HepG2 (cell line): ENCODE data around the gene GUCY2C. TPM values are rescaled to one million over a fixed set of nuclear protein-coding genes. Genes with fewer than 3 reads are reported as not detected.

Source experiments
- ATAC-seq: fragments of 200-7000 bp; cut with Tn5 transposase; 3 replicates; pipeline ENCODE4 v1.9.1; 2020; ENCODE audit warnings: mild to moderate bottlenecking, moderate library complexity
- BruUV-seq: library from RNA; stranded (reverse); fragments of 400-500 nt; replicated peaks from 2 replicates; lab custom pipeline; 2021; lab: Mats Ljungman, UMichigan
- CTCF ChIA-PET: fragments of 300-600 bp; formaldehyde crosslinking; extraction: SDS; loops from one replicate; lab custom pipeline; 2021; ENCODE audit warnings: low total read pairs, inconsistent platforms, low intra/inter-chr PET ratio; lab: Yijun Ruan, JAX
- POLR2A ChIA-PET: fragments of 350-600 bp; sonication (Branson Sonifier 250); formaldehyde crosslinking; loops from one replicate; lab custom pipeline; 2020; ENCODE audit warnings: antibody characterized with exemption, inconsistent platforms; lab: Yijun Ruan, JAX
- DNase-seq: peaks from one replicate; pipeline ENCODE4 v3.0.0-alpha.2; 2015; ENCODE audit warnings: low spot score
- FAIRE-seq: peaks from 3 replicates; lab custom pipeline; 2011; peaks lifted over from hg19 to GRCh38; lab: Jason Lieb, UNC
- H2AFZ ChIP-seq: one replicate; pipeline ENCODE4 v1.6.1; 2011; ENCODE audit warnings: low read length, inconsistent platforms
- H3K27ac ChIP-seq: fragments of 300-600 bp; 3 replicates; pipeline ENCODE4 v1.8.0; 2011; ENCODE audit warnings: mixed run types, mild to moderate bottlenecking, mixed read lengths, low read length, inconsistent platforms; ENCODE audit not compliant: insufficient read depth; ENCODE audit errors: extremely low read length
- H3K27me3 ChIP-seq, 2 experiments: fragments of 200-600 bp in 1 of 2; 2 replicates in 1 of 2; 3 replicates in 1 of 2; pipeline versions ENCODE4 v1.6.0 to v1.8.0; 2011; ENCODE audit warnings: low read length in 2 of 2, mild to moderate bottlenecking in 2 of 2, moderate library complexity in 2 of 2, inconsistent platforms in 1 of 2; ENCODE audit not compliant: insufficient read depth in 2 of 2, control insufficient read depth in 1 of 2
- H3K36me3 ChIP-seq, 2 experiments: fragments of 200-600 bp in 1 of 2; replicated peaks in 1 of 2; 2 replicates in 1 of 2; 3 replicates in 1 of 2; pipeline versions ENCODE4 v1.5.1 to v1.8.0; 2011; ENCODE audit warnings: low read length in 2 of 2, inconsistent platforms in 1 of 2; ENCODE audit not compliant: insufficient read depth in 2 of 2, control insufficient read depth in 1 of 2
- H3K4me1 ChIP-seq: 2 replicates; pipeline ENCODE4 v1.5.1; 2012; ENCODE audit warnings: low read length, inconsistent platforms; ENCODE audit not compliant: insufficient read depth
- H3K4me2 ChIP-seq: 2 replicates; pipeline ENCODE4 v1.6.0; 2011; ENCODE audit warnings: low read depth, low read length, inconsistent platforms
- H3K4me3 ChIP-seq, 3 experiments: fragments of 200-600 bp in 1 of 3; sonication (generic), shearing (Covaris generic) in 1 of 3; replicated peaks in 1 of 3; 2 replicates each; pipeline ENCODE4 v1.5.1; 2011 to 2016; ENCODE audit warnings: low read length in 3 of 3, inconsistent platforms in 2 of 3, low read depth in 2 of 3, mild to moderate bottlenecking in 2 of 3, control low read depth in 1 of 3, mixed read lengths in 1 of 3; ENCODE audit not compliant: insufficient read depth in 1 of 3
- H3K79me2 ChIP-seq: one replicate; pipeline ENCODE4 v1.6.1; 2011; ENCODE audit warnings: low read length, inconsistent platforms; ENCODE audit not compliant: insufficient read depth
- H3K9ac ChIP-seq: 2 replicates; pipeline ENCODE4 v1.6.0; 2011; ENCODE audit warnings: mild to moderate bottlenecking, low read depth, low read length, inconsistent platforms; ENCODE audit not compliant: insufficient read depth
- H3K9me3 ChIP-seq: 2 replicates; pipeline ENCODE4 v1.5.1; 2012; ENCODE audit warnings: mild to moderate bottlenecking, low read length
- H4K20me1 ChIP-seq: 2 replicates; pipeline ENCODE4 v1.6.0; 2011; ENCODE audit warnings: inconsistent platforms, mild to moderate bottlenecking, low read length, moderate library complexity; ENCODE audit not compliant: insufficient read depth
- CBX5 ChIP-seq: sonication (generic); formaldehyde crosslinking; IDR thresholded peaks from 2 replicates; pipeline ENCODE4 v1.4.0; 2020; ENCODE audit warnings: missing genetic modification reagents, borderline replicate concordance
- ERF ChIP-seq: IDR thresholded peaks from 2 replicates; pipeline ENCODE4 v1.6.1; 2018; ENCODE audit warnings: missing biosample characterization, missing genetic modification reagents
- KIAA2018 ChIP-seq: sonication (generic); formaldehyde crosslinking; IDR thresholded peaks from 2 replicates; pipeline ENCODE4 v1.5.0; 2020; ENCODE audit warnings: mild to moderate bottlenecking, missing genetic modification reagents, borderline replicate concordance
- KLF6 ChIP-seq: IDR thresholded peaks from 2 replicates; pipeline ENCODE4 v1.8.0; 2016; ENCODE audit warnings: missing biosample characterization, missing genetic modification reagents
- MXI1 ChIP-seq: IDR thresholded peaks from 3 replicates; pipeline ENCODE4 v1.6.1; 2012; ENCODE audit warnings: low read depth, low read length, inconsistent platforms, borderline replicate concordance
- SALL2 ChIP-seq: sonication (generic); formaldehyde crosslinking; IDR thresholded peaks from 2 replicates; pipeline ENCODE4 v1.8.1; 2023; ENCODE audit warnings: mild to moderate bottlenecking, missing genetic modification reagents, inconsistent platforms
- ZNF687 ChIP-seq: sonication (generic); formaldehyde crosslinking; IDR thresholded peaks from 2 replicates; pipeline ENCODE4 v1.5.1; 2020; ENCODE audit warnings: mild to moderate bottlenecking, missing genetic modification reagents, moderate library complexity
- ZNF777 ChIP-seq: sonication (generic); formaldehyde crosslinking; IDR thresholded peaks from 2 replicates; pipeline ENCODE4 v1.4.0; 2020; ENCODE audit warnings: missing genetic modification reagents
- WGBS: methylation state at CpG from one replicate; pipeline ENCODE4 v1.1.6; 2017; ENCODE audit warnings: low lambda C conversion rate; 5-methylcytosine and 5-hydroxymethylcytosine counted together
- in situ Hi-C: cut with HindIII; loops from 2 replicates; pipeline ENCODE4 v1.10.0; 2017; ENCODE audit warnings: low pct_unique_long_range_greater_than_20kb; ENCODE audit not compliant: extremely low pct_ligation_motif_present
- intact Hi-C: fragments of 100-400 bp; cut with micrococcal nuclease; formaldehyde crosslinking; loops from one replicate; pipeline ENCODE4 v1.10.0; 2022; ENCODE audit not compliant: unreplicated experiment
- polyA plus RNA-seq, 8 experiments: library from polyadenylated mRNA; depleted of rRNA in 3 of 8; stranded (reverse) in 7 of 8; unstranded in 1 of 8; fragments of >200 nt; fragmentation: Illumina TruSeq in 4 of 8; extraction: Trizol in 4 of 8; gene quantifications; 2 replicates each; pipeline versions ENCODE4 v1.2.1 to v1.2.3, GENCODE V29; 2011 to 2016; ENCODE audit warnings: low read depth in 4 of 8, missing spikeins in 1 of 8, mixed read lengths in 1 of 8; ENCODE audit not compliant: insufficient read depth in 1 of 8
- total RNA-seq, 5 experiments: library from RNA; depleted of rRNA; stranded (reverse); fragments of >200 nt; fragmentation: Illumina TruSeq; extraction: Trizol; gene quantifications; 2 replicates each; pipeline ENCODE4 v1.2.3, GENCODE V29; 2016; ENCODE audit warnings: low read depth in 1 of 5

The GUCY2C gene
- total and polyA plus RNA-seq, 2 of the 13 experiments (the other 11 are each of a cell fraction or from before 2014, with no cell fraction given): not detected

GRCh38 chr12:14651371-14651770 is 45.0 kb downstream of the GUCY2C start (continued):
- no peak for TF ChIP-seq KIAA2018 (CRISPR knock-in tag)
- TF ChIP-seq ZNF777 (CRISPR knock-in tag): no peak

GRCh38 chr12:14650789-14651188 is 45.6 kb downstream of the GUCY2C start:
- ATAC-seq: no peak
- H3K27ac ChIP-seq: no peak overlapping the region
- H3K4me3 ChIP-seq: no peak overlapping the region
- no peaks in the 10 kb centered on the region for H3K9me3 ChIP-seq
- 64% methylated on average over 2 of the region's 2 CpGs for WGBS
- no peak overlapping the region for H3K9ac ChIP-seq
- H3K27me3 ChIP-seq: no peaks in the 10 kb centered on the region
- no peaks in the 10 kb centered on the region for H4K20me1 ChIP-seq
- H3K4me1 ChIP-seq: no peaks in the 10 kb centered on the region
- H3K79me2 ChIP-seq: no peaks in the 10 kb centered on the region
- no peaks in the 10 kb centered on the region for H3K36me3 ChIP-seq
- no peak for FAIRE-seq
- no peak overlapping the region for H2AFZ ChIP-seq
- in situ Hi-C loops (no loop called here), intact Hi-C loops (no loop called here)
- BruUV-seq: no TSS peak
- DNase-seq: no peak
- H3K4me2 ChIP-seq: no peak overlapping the region
- ChIA-PET CTCF (no interaction called here), POLR2A (no interaction called here)
- no peak for TF ChIP-seq SALL2
- TF ChIP-seq CBX5 (CRISPR knock-in tag): no peak
- no peak for TF ChIP-seq MXI1
- no peak for TF ChIP-seq KLF6 (CRISPR knock-in tag)
- no peak for TF ChIP-seq ERF (CRISPR knock-in tag)
- TF ChIP-seq ZNF687: no peak
